GM12865 (cell line): ENCODE results near the gene USP19.

Experiments
- DNase-seq: peaks from one replicate; pipeline ENCODE4 v3.0.0; 2010; ENCODE audit warnings: low read depth
- H3K4me3 ChIP-seq: 2 replicates; pipeline ENCODE4 v1.5.1; 2011; ENCODE audit warnings: mild to moderate bottlenecking, low read depth, low read length, control low read depth
- CTCF ChIP-seq: IDR thresholded peaks from 2 replicates; pipeline ENCODE4 v1.5.1; 2011; ENCODE audit warnings: low read length, control low read depth, low read depth, inconsistent platforms; ENCODE audit not compliant: insufficient read depth; ENCODE audit errors: missing control alignments

Gene USP19

GRCh38 chr3:49124203-49124602, 3.6 kb upstream of the USP19 start:
- H3K4me3 ChIP-seq, result no peak overlapping the region
- no peak for TF ChIP-seq CTCF
- no peak for DNase-seq

GRCh38 chr3:49123687-49124086, 3.1 kb upstream of the USP19 start:
- TF ChIP-seq CTCF, result no peak

GRCh38 chr3:49122886-49123545, 2.4 kb upstream of the USP19 start:
- H3K4me3 ChIP-seq, result no peak overlapping the region
- DNase-seq, result no peak
- no peak for TF ChIP-seq CTCF

More at GRCh38 chr3:49123687-49124086, 3.1 kb upstream of the USP19 start:
- DNase-seq, result no peak
- no peak overlapping the region for H3K4me3 ChIP-seq

- no peak for DNase-seq
- TF ChIP-seq CTCF, result no peak
- H3K4me3 ChIP-seq, result no peak overlapping the region
Measured at GRCh38 chr3:49122451-49122850, 1.8 kb upstream of the USP19 start.

- H3K4me3 ChIP-seq, result no peak overlapping the region
- no peak for DNase-seq
- no peak for TF ChIP-seq CTCF
Measured at GRCh38 chr3:49122022-49122421, 1.4 kb upstream of the USP19 start.

GRCh38 chr3:49121132-49121736, 611 bp upstream of the USP19 start:
- H3K4me3 ChIP-seq, result peak overlapping the region; percentile 98
- no peak for DNase-seq
- no peak for TF ChIP-seq CTCF

GRCh38 chr3:49120096-49120437, 556 bp downstream of the USP19 start:
- DNase-seq, result peak; percentile 26
- TF ChIP-seq CTCF, result no peak
- peak overlapping the region; percentile 98 for H3K4me3 ChIP-seq
